Measurements from ENCODE around the gene KRT78.
"Not testable (repeated sequence)": the region's sequence is repeated elsewhere in the genome, so short reads cannot be mapped to it uniquely, and the experiment has no call there.

The KRT78 gene

GRCh38 chr12:52871291-52872039 lies 22.7 kb upstream of the KRT78 start:
- peak; percentile 87 for DNase-seq (ENCODE audit: low read depth)

GRCh38 chr12:52870361-52871290 lies 21.8 kb upstream of the KRT78 start:
- peak; percentile 74 for DNase-seq (ENCODE audit: low read depth)

GRCh38 chr12:52867642-52868041 lies 18.8 kb upstream of the KRT78 start:
- no peak for DNase-seq (ENCODE audit: low read depth)

GRCh38 chr12:52867152-52867551 lies 18.4 kb upstream of the KRT78 start:
- no peak for DNase-seq (ENCODE audit: low read depth)

- peak; percentile 81 for DNase-seq (ENCODE audit: low read depth)
Measured at GRCh38 chr12:52865090-52865944, 16.5 kb upstream of the KRT78 start.

- no peak for DNase-seq (ENCODE audit: low read depth)
Measured at GRCh38 chr12:52862023-52862422, 13.2 kb upstream of the KRT78 start.

GRCh38 chr12:52861511-52861910 lies 12.7 kb upstream of the KRT78 start:
- DNase-seq (ENCODE audit: low read depth), result no peak

- DNase-seq (ENCODE audit: low read depth), result peak; percentile 46
Measured at GRCh38 chr12:52860102-52860823, 11.5 kb upstream of the KRT78 start.

- no peak for DNase-seq (ENCODE audit: low read depth)
Measured at GRCh38 chr12:52857500-52857899, 8.7 kb upstream of the KRT78 start.

- DNase-seq (ENCODE audit: low read depth), result no peak
Measured at GRCh38 chr12:52856787-52857186, 8.0 kb upstream of the KRT78 start.

GRCh38 chr12:52856077-52856476 lies 7.3 kb upstream of the KRT78 start:
- DNase-seq (ENCODE audit: low read depth), result not testable (repeated sequence)

GRCh38 chr12:52851787-52852186 lies 3.0 kb upstream of the KRT78 start:
- DNase-seq (ENCODE audit: low read depth), result no peak

- no peak for DNase-seq (ENCODE audit: low read depth)
Measured at GRCh38 chr12:52850681-52851080, 1.9 kb upstream of the KRT78 start.

- DNase-seq (ENCODE audit: low read depth), result no peak
Measured at GRCh38 chr12:52849511-52849910, 717 bp upstream of the KRT78 start.

- DNase-seq (ENCODE audit: low read depth), result peak; percentile 25
Measured at GRCh38 chr12:52847335-52848102, 1.3 kb downstream of the KRT78 start.

GRCh38 chr12:52846356-52846970 lies 2.3 kb downstream of the KRT78 start:
- DNase-seq (ENCODE audit: low read depth), result no peak

GRCh38 chr12:52845946-52846345 lies 2.8 kb downstream of the KRT78 start:
- no peak for DNase-seq (ENCODE audit: low read depth)

- DNase-seq (ENCODE audit: low read depth), result no peak
Measured at GRCh38 chr12:52844386-52844785, 4.4 kb downstream of the KRT78 start.

- DNase-seq (ENCODE audit: low read depth), result no peak
Measured at GRCh38 chr12:52839436-52840105, 9.2 kb downstream of the KRT78 start.
